GM04503 (cell line): Measurements from ENCODE around the gene LAMB1.
"Not testable (repeated sequence)": the region's sequence is repeated elsewhere in the genome, so short reads cannot be mapped to it uniquely, and the experiment has no call there.

Source experiments
- DNase-seq: peaks from one replicate; pipeline ENCODE4 v3.0.0-alpha.2; 2012; ENCODE audit warnings: low read depth

LAMB1 gene

GRCh38 chr7:107946451-107946850 is 56.5 kb downstream of the LAMB1 start:
- DNase-seq: no peak

DNA sequence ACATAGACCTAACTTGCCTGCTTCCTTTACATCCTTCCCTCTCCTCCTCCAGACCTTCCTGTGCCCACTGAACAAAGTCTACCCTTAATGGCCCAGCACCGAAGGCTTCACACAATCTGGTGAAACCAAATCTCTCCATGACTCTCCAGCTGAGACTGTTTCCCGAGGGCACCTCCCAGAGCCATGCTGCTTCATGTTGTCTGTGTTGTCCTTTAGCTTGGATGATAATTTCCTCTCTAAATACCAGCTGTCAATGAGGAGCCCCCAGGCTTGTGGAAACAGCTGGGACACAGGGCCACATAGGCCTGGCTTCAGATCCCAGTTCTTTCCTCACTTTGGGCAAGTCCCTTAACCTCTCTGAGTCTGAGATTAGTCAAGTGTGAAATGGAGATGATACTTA is 57.6 kb downstream of the LAMB1 start:
- no peak for DNase-seq

GRCh38 chr7:107944411-107945169 is 58.4 kb downstream of the LAMB1 start:
- DNase-seq: no peak

GRCh38 chr7:107943018-107943417 is 59.9 kb downstream of the LAMB1 start:
- no peak for DNase-seq

DNA sequence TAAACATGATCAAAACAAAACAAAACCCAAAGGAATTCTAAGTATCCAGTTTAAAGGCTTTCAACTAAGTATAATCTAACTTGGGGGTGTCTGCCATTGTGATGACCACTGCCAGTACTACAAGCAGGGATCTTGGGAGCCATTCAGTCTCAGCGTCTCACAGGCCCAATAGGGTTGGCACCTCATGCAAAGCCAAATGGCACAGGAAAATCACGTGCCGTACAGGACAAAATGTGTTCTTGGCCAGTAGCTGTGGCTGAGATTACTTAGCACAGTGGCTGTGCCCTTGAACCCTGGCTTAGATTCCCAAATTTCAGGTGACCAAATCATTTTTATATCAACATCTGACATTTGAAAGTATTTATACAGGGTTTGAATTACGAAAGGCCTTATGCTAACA is 62.0 kb downstream of the LAMB1 start:
- DNase-seq: no peak

DNA sequence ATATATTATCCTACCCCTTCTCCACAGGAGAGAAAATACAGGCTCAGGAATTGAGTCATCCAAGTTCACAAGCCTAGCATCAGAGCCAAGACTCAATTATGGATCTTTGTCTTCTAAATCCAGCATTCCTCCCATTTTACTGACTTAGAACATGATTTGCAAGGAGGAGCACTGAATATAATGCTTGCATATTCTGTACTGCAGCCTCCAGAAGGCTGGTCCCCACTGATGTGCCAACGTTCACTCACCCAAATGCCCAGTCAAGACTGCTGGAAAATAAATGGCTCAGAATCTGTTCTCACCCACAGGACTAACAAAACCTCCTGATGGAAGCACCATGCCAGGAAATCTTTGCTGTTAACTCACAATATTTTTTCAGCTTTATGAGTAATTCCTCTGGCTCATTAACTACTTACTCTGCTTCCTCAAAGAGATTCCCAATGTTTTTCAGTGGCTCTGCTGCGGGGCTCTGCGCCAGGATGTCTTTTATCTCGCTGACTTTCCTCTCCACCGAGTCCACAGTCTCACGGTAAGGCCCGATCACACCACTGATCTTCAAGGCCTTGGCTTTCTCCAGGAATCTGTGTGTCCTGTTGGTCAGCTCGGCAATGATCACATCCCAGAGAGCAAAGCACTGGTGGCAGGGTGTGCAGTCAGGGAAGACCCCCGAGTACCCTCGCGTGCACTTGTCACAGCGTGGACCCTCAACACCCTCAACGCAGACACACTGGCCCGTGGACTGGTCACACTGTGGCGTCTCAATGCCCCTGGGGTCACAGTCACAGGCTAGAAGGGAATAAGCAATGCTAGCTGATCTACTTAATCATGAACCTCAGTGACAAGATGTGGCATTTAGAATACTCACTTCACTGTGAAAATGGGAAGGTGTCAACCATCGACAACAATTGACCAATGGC is 63.1 kb downstream of the LAMB1 start:
- DNase-seq: peak; percentile 93

- no peak for DNase-seq
Observed at GRCh38 chr7:107938456-107939250, 64.3 kb downstream of the LAMB1 start.

DNA sequence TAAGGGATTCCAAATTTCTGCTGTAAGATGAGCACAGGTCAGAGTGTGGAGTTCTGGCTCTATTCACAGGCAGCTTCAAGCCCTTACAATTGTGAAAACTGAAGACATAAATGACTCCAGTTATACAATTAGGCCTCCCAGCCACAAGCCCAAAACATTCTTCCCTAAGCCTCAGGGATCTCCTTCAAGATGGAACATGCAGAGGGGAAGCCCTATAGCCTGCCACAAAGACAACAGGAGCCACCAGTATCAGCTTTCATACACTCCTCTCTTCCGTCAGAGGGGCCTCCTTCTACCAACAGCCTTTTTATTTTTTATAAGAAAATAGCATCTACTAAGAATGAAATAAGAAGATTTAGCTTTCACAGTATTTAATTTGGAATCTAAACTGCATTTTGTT is 65.4 kb downstream of the LAMB1 start:
- DNase-seq: no peak

DNA sequence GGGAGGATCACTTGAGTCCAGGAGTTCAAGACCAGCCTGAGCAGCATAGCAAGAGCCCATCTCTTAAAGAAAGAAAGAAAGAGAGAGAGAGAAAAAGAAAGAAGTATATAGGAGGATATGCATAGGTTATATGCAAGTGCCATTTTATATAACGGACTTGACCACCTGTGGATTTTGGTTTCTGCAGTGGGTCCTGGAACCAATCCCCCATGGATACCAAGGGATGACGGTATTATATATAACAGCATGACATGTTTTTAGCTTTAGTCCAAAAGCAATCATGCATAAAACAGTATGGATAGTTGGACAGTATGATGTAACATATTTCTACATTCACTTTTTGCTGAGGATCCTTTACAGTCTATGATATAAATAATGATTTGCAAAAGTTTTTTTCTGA is 66.6 kb downstream of the LAMB1 start:
- DNase-seq: no peak

DNA sequence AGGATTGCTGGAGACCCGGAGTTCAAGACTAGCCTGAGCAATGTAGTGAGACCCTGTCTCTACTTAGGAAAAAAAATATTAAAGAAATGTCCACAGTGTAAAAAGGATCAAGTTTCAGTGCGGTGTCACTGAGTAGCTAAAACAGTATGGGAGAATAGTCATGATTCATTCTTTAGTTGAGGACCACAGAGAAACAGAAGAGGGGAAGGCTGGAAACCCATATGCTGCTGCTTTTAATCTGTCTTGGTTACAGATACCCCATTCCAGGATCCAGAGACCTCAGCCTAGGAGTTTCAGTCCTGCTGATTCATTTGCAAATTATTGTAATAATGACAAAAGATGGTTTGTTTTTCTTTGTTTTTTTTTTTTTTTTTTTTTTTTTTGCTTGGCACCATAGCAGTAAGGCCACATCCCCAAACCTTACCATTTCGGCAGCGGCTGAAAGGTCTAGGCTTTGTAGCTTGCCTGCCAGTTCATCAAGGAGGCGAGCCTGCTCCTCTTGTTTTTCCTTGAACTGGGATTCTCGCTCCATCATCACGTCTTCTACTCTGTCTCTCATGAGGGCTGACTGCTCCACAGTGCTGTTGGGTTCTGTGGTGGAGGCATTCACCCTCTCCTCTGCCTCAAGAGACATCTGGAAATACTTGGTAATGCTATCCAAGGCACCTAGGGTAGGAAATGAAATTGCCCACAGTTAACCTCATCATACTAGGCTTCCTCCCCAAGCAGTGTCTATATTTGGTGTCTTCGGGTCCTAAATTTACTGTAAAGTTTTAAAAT is 67.8 kb downstream of the LAMB1 start:
- DNase-seq: peak; percentile 81

- DNase-seq: no peak
Observed at GRCh38 chr7:107933386-107934013, 69.5 kb downstream of the LAMB1 start.

GRCh38 chr7:107932805-107933204 is 70.2 kb downstream of the LAMB1 start:
- DNase-seq: no peak

DNA sequence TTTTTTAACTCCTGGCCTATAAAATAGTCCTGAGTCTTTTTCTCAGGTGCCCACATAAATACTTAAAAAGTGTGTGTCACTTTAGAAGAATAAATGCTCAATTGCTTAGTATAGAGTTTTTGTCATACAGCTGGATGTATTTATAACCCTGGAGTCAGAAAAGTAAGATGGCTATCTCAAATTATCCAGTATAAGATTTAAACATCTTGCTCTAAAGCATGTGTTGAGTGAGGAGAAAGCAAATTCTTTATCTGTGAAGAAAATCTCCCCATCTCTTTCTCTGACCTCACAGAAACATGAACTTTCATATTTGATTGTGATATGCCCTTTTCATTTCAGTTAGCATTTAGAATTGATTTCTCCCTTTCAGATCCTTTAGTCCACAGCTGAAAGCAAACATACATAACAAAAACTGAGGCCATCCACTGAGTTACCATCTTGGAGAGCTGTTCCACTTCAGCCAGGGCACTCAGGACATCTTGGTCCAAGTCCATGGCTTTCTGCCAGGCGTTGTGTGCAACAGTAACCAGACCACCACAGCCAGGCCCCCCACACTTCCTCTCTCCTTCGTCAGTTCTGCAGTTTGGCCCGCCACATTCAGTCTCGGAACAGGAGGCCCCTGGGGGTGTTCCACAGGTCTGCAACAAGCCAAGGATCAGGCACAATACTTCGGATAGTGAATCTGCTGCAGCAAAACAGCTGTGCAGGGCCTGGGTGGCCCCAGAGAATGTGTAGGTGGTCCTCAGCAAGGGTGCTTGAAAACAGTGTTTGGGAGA is 71.0 kb downstream of the LAMB1 start:
- DNase-seq: no peak

DNA sequence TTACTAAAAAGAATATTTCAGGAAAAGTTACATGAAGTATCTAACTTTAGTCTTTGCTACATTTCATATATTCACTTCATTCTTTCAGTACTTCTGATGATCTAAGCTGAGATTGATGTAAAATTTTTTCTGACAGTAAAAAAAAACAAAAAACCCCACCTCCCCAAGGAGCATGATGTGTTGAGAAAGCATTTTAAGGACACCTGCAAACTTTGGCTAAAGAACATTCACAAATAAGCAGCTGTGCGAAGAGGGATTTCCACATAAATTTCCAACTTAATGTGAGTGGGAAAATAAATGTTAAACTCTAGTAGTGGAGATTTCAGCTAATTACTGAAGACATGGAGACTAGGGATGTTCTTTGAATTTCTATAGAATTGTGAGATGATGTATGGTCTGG is 76.5 kb downstream of the LAMB1 start:
- no peak for DNase-seq

- no peak for DNase-seq
Observed at GRCh38 chr7:107924841-107925504, 78.0 kb downstream of the LAMB1 start.

- peak; percentile 37 for DNase-seq
Observed at GRCh38 chr7:107922886-107923285, 80.1 kb downstream of the LAMB1 start.

DNA sequence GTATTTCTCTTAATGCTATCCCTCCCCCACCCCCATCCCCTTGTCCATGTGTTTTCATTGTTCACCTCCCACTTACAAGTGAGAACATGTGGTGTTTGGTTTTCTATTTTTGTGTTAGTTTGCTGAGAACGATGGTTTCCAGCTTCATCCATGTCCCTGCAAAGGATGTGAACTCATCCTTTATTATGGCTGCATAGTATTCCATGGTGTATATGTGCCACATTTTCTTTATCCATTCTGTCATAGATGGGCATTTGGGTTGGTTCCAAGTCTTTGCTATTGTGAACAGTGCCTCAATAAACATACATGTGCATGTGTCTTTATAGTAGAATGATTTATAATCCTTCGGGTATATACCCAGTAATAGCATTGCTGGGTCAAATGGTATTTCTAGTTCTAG is 81.1 kb downstream of the LAMB1 start:
- not testable (repeated sequence) for DNase-seq

- DNase-seq: no peak
Observed at GRCh38 chr7:107920048-107920772, 82.8 kb downstream of the LAMB1 start.

GRCh38 chr7:107918948-107919347 is 84.0 kb downstream of the LAMB1 start:
- DNase-seq: no peak
